KMS-11 (cell line): ENCODE data around the gene ITPR1.

Experiments used
- H2AFZ ChIP-seq: fragments of 200-600 bp; sonication (generic); 2 replicates; pipeline ENCODE4 v1.6.1; 2016; ENCODE audit warnings: antibody characterized with exemption, mixed run types, low read depth
- H3K27ac ChIP-seq: fragments of 200-600 bp; sonication (generic); 2 replicates; pipeline ENCODE4 v1.6.1; 2016; ENCODE audit warnings: mild to moderate bottlenecking, mixed run types
- H3K27me3 ChIP-seq: fragments of 200-600 bp; sonication (generic); 2 replicates; pipeline ENCODE4 v1.6.1; 2017; ENCODE audit warnings: mild to moderate bottlenecking, low read depth, mixed run types, moderate library complexity; ENCODE audit not compliant: insufficient read depth
- H3K36me3 ChIP-seq: fragments of 200-600 bp; sonication (generic); 2 replicates; pipeline ENCODE4 v1.6.1; 2017; ENCODE audit warnings: mild to moderate bottlenecking, mixed run types; ENCODE audit not compliant: insufficient read depth
- H3K4me1 ChIP-seq: fragments of 200-600 bp; sonication (generic); 2 replicates; pipeline ENCODE4 v1.6.1; 2016; ENCODE audit warnings: mild to moderate bottlenecking, low read depth, mixed run types; ENCODE audit not compliant: poor library complexity, severe bottlenecking
- H3K4me2 ChIP-seq: fragments of 200-600 bp; sonication (generic); 2 replicates; pipeline ENCODE4 v1.7.0; 2016; ENCODE audit warnings: mild to moderate bottlenecking, mixed run types
- H3K4me3 ChIP-seq: fragments of 200-600 bp; sonication (generic); IDR thresholded peaks from 2 replicates; pipeline ENCODE4 v1.6.1; 2017; ENCODE audit warnings: low read depth, low read length, mixed read lengths; ENCODE audit not compliant: insufficient read depth
- H3K79me2 ChIP-seq: fragments of 200-600 bp; sonication (generic); 2 replicates; pipeline ENCODE4 v1.6.1; 2016; ENCODE audit warnings: low read depth, mixed run types; ENCODE audit not compliant: insufficient read depth
- H3K9ac ChIP-seq: fragments of 200-600 bp; sonication (generic); 2 replicates; pipeline ENCODE4 v1.6.1; 2016; ENCODE audit warnings: mild to moderate bottlenecking, mixed run types
- H4K20me1 ChIP-seq: fragments of 200-600 bp; sonication (generic); 2 replicates; pipeline ENCODE4 v1.6.1; 2016; ENCODE audit warnings: mild to moderate bottlenecking, mixed run types; ENCODE audit not compliant: insufficient read depth
- TF ChIP-seq, protein P1 (sequence below): fragments of 200-600 bp; sonication (generic); conservative IDR thresholded peaks from 2 replicates; pipeline ENCODE4 v1.6.1; 2017; ENCODE audit warnings: low read depth, mild to moderate bottlenecking, antibody characterized with exemption, low read length, moderate library complexity, mixed read lengths

The ITPR1 gene

DNA sequence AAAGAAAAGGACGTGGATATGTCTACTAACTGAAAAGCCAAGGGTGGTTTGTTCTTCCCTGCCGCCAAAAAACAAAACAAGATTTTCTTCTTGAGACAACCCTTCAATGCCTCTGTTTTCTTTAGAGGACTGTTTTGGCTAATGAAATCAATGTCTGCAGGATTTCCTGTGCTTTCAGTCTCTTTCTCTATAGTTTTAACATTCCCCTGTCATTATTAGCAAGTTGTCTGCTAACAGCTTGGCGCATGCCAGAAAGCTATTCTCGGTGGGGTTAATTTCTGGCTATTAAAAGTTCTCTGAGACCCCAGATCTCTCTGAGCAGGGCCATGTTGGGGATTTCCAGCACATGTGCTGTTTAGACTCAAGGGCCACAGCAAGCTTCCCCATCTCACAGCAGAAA is 56.7 kb downstream of the ITPR1 start:
- Histone ChIP-seq H2AFZ (no peak overlapping the region), H3K27me3 (no peaks in the 10 kb centered on the region), H3K27ac (no peak overlapping the region), H3K79me2 (no peaks in the 10 kb centered on the region), H3K36me3 (no peaks in the 10 kb centered on the region), H3K9ac (no peak overlapping the region), H4K20me1 (no peaks in the 10 kb centered on the region), H3K4me2 (no peak overlapping the region), H3K4me3 (no peak overlapping the region), H3K4me1 (no peaks in the 10 kb centered on the region)
- TF ChIP-seq, protein P1, sequence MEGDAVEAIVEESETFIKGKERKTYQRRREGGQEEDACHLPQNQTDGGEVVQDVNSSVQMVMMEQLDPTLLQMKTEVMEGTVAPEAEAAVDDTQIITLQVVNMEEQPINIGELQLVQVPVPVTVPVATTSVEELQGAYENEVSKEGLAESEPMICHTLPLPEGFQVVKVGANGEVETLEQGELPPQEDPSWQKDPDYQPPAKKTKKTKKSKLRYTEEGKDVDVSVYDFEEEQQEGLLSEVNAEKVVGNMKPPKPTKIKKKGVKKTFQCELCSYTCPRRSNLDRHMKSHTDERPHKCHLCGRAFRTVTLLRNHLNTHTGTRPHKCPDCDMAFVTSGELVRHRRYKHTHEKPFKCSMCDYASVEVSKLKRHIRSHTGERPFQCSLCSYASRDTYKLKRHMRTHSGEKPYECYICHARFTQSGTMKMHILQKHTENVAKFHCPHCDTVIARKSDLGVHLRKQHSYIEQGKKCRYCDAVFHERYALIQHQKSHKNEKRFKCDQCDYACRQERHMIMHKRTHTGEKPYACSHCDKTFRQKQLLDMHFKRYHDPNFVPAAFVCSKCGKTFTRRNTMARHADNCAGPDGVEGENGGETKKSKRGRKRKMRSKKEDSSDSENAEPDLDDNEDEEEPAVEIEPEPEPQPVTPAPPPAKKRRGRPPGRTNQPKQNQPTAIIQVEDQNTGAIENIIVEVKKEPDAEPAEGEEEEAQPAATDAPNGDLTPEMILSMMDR: no peak

DNA sequence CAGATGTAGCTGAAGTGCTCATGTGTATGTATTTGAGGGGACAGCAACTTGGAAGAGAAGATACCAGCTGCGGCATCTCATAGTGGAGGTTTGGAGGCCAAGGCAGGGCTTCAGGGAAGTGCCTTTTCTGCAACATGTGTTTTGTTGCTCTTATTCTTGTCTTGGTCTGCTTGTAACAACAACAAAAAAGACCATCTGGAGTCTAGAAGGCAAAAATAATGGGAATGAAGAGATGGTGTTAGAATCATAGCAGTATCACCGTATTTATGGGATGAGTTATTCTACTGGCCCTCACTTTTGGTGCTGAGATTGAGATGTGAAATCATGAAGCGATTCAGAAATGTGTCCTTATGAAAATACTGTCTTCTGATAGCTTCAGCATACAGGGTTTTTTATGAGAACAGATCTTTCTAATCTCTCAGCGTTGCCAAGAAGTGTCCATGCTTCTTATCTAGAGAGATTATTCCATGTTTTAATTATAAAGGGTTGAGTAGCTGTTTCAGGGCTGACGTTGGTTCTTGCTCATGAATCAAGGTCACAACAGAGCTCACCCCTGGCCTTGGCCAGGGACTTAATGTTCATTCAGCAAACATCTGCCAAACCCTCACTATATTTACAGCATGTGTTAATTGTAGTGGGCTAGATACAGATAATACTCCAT is 58.0 kb downstream of the ITPR1 start:
- H2AFZ ChIP-seq: no peak overlapping the region
- H3K79me2 ChIP-seq: no peaks in the 10 kb centered on the region
- H4K20me1 ChIP-seq: no peaks in the 10 kb centered on the region
- H3K27me3 ChIP-seq: no peaks in the 10 kb centered on the region
- no peaks in the 10 kb centered on the region for H3K4me1 ChIP-seq
- H3K4me2 ChIP-seq: no peak overlapping the region
- no peak overlapping the region for H3K4me3 ChIP-seq
- no peak overlapping the region for H3K27ac ChIP-seq
- TF ChIP-seq, protein P1: no peak
- no peaks in the 10 kb centered on the region for H3K36me3 ChIP-seq
- H3K9ac ChIP-seq: no peak overlapping the region

DNA sequence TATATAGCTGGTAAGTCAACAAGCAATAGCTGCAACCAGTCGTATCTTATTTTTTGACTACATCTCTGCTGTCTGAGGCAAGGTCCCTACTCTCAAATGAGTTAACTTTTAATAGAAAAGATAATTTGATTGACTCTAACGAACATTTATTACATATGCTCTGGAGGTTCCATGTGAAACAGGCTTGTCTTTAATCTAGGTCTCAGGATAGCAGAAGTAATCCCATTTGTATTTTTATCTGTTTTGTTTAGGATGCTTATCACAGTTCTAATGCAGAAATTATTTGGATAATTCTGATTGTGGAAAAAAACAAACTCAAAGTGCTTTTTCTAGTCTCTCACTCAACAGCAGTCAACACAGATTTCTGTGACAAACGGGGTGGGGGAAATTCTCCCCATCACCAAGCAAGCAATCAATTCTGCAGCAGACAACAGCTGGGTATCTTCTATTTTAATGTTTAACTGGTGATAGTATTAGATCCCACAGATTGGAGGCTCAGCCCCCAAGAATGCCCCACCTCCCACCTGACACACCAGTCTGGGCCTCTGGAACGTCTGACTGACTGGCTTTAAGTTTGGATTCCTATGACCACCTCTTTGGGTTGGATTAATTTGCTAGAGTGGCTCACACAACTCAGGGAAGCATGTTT is 58.8 kb downstream of the ITPR1 start:
- Histone ChIP-seq H3K27me3 (no peaks in the 10 kb centered on the region), H4K20me1 (no peaks in the 10 kb centered on the region), H2AFZ (no peak overlapping the region), H3K4me3 (no peak overlapping the region), H3K4me1 (no peaks in the 10 kb centered on the region), H3K4me2 (no peak overlapping the region), H3K36me3 (no peaks in the 10 kb centered on the region), H3K9ac (no peak overlapping the region), H3K79me2 (no peaks in the 10 kb centered on the region), H3K27ac (no peak overlapping the region)
- TF ChIP-seq, protein P1: no peak

DNA sequence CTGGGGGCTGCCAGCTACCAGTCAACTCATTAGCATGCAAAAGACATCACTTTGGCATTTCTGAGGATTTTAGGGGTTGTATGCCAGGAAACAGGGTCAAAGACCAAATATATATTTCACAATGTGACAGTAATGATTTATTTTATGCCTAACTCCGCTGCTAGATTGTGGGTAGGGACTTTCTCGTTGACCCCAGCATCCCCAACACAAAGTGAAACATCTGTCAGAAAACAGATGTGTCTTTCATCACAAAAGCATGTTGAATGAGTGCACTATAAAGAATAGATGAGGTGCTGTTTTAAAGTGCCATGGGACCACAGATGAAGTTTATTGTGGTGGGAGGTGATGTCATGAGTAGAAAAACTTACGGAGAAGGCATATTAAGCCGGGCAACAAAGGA is 59.7 kb downstream of the ITPR1 start:
- Histone ChIP-seq H4K20me1 (no peaks in the 10 kb centered on the region), H3K36me3 (no peaks in the 10 kb centered on the region), H3K27me3 (no peaks in the 10 kb centered on the region), H3K4me1 (no peaks in the 10 kb centered on the region), H3K9ac (no peak overlapping the region), H3K4me2 (no peak overlapping the region), H3K4me3 (no peak overlapping the region), H3K27ac (no peak overlapping the region), H3K79me2 (no peaks in the 10 kb centered on the region), H2AFZ (no peak overlapping the region)
- TF ChIP-seq, protein P1: no peak
